Large intestine (tissue), 3 donors: ENCODE data around the gene CHRM1. TPM values are rescaled to one million over a fixed set of nuclear protein-coding genes. Genes with fewer than 3 reads are reported as not detected.

Experiments used
- DNase-seq, 2 donors: peaks; one replicate each; pipeline versions ENCODE4 v3.0.0 to v3.0.0-alpha.2; 2013
- H3K27ac ChIP-seq: one replicate; pipeline ENCODE4 v1.5.1; 2013; ENCODE audit warnings: low read length
- H3K27me3 ChIP-seq: 2 replicates; pipeline ENCODE4 v1.6.1; 2013; ENCODE audit warnings: low read length; ENCODE audit not compliant: control insufficient read depth, insufficient read depth
- H3K36me3 ChIP-seq: 2 replicates; pipeline ENCODE4 v1.6.1; 2013; ENCODE audit warnings: low read length; ENCODE audit not compliant: control insufficient read depth, insufficient read depth
- H3K4me1 ChIP-seq: one replicate; pipeline ENCODE4 v1.6.1; 2013; ENCODE audit warnings: low read length; ENCODE audit not compliant: control insufficient read depth, insufficient read depth
- H3K4me3 ChIP-seq: one replicate; pipeline ENCODE4 v1.5.1; 2013; ENCODE audit warnings: low read length
- H3K9me3 ChIP-seq: one replicate; pipeline ENCODE4 v1.6.1; 2013; ENCODE audit warnings: mild to moderate bottlenecking, low read depth, low read length, moderate library complexity; ENCODE audit not compliant: control insufficient read depth
- WGBS: methylation state at CpG from one replicate; pipeline ENCODE4 v1.1.5; 2013; ENCODE audit warnings: low lambda C conversion rate; ENCODE audit not compliant: insufficient coverage; 5-methylcytosine and 5-hydroxymethylcytosine counted together
- polyA plus RNA-seq: library from polyadenylated mRNA; unstranded; fragments of 120-200 nt; gene quantifications from one replicate; pipeline ENCODE4 v1.2.1, GENCODE V29; 2013

Gene CHRM1
- polyA plus RNA-seq, 1 donor = 1.3 TPM

DNA sequence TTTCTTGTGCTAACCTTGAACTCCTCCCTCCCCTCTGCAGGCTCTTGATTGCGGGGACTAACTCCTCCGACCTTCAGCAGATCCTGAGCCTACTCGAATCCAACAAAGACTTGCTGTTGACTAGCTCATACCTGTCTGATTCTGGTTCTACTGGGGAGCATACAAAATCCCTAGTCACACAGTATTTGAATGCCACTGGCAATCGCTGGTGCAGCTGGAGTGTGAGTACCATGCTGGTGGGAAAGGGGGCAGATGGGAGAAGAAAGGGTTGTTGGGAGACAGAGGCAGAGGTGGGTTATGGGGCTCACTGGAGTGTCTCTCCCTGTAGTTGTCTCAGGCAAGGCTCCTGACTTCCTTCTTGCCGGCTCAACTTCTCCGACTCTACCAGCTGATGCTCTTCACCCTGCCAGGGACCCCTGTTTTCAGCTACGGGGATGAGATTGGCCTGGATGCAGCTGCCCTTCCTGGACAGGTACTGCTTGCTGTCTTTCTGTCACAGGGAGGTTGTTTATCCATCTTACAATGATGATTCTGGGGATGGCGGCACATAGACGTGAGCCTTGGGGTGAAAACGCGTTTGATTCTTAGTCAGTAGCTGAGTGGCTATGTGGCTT lies 35.9 kb downstream of the CHRM1 start:
- DNase-seq = no peak
- Histone ChIP-seq H3K4me1 (peaks cover 63% of the 10 kb centered on the region), H3K9me3 (no peaks in the 10 kb centered on the region), H3K27ac (peak overlapping the region; percentile 9), H3K4me3 (peak overlapping the region; percentile 3), H3K36me3 (peaks cover 71% of the 10 kb centered on the region), H3K27me3 (no peaks in the 10 kb centered on the region)
- WGBS = 100% methylated on average over 1 of the region's 11 CpGs

- Histone ChIP-seq H3K4me3 (peak overlapping the region; percentile 98), H3K27me3 (no peaks in the 10 kb centered on the region), H3K27ac (peak overlapping the region; percentile 100), H3K4me1 (peaks cover 62% of the 10 kb centered on the region), H3K9me3 (no peaks in the 10 kb centered on the region), H3K36me3 (peaks cover 63% of the 10 kb centered on the region)
- WGBS = 71% methylated on average over 1 of the region's 3 CpGs
- no peak for DNase-seq
Measured at GRCh38 chr11:62883673-62884072, 37.5 kb downstream of the CHRM1 start.

- peak; percentile 32 to 69 for DNase-seq
- Histone ChIP-seq H3K4me1 (peaks cover 55% of the 10 kb centered on the region), H3K9me3 (no peaks in the 10 kb centered on the region), H3K27ac (peak overlapping the region; percentile 100), H3K36me3 (peaks cover 56% of the 10 kb centered on the region), H3K27me3 (no peaks in the 10 kb centered on the region), H3K4me3 (peak overlapping the region; percentile 98)
- WGBS = no CpG with 5 or more reads among the region's 5 CpGs
Measured at GRCh38 chr11:62882788-62883501, 38.2 kb downstream of the CHRM1 start.

DNA sequence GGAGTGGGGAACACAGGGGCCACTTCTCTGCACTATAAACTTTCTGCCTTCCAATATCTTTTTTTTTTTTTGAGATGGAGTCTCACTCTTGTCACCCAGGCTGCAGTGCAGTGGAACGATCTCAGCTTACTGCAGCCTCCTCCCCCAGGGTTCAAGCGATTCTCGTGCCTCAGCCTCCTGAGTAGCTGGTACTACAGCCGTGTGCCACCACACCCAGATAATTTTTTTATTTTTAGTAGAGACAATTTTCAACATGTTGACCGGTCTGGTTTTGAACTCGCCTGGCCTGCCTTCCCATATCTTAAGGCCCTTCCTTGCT lies 38.8 kb downstream of the CHRM1 start:
- Histone ChIP-seq H3K4me1 (peaks cover 50% of the 10 kb centered on the region), H3K4me3 (peak overlapping the region; percentile 98), H3K9me3 (no peaks in the 10 kb centered on the region), H3K27me3 (no peaks in the 10 kb centered on the region), H3K36me3 (peaks cover 51% of the 10 kb centered on the region), H3K27ac (peak overlapping the region; percentile 100)
- WGBS = no CpG with 5 or more reads among the region's 6 CpGs
- DNase-seq = no peak

DNA sequence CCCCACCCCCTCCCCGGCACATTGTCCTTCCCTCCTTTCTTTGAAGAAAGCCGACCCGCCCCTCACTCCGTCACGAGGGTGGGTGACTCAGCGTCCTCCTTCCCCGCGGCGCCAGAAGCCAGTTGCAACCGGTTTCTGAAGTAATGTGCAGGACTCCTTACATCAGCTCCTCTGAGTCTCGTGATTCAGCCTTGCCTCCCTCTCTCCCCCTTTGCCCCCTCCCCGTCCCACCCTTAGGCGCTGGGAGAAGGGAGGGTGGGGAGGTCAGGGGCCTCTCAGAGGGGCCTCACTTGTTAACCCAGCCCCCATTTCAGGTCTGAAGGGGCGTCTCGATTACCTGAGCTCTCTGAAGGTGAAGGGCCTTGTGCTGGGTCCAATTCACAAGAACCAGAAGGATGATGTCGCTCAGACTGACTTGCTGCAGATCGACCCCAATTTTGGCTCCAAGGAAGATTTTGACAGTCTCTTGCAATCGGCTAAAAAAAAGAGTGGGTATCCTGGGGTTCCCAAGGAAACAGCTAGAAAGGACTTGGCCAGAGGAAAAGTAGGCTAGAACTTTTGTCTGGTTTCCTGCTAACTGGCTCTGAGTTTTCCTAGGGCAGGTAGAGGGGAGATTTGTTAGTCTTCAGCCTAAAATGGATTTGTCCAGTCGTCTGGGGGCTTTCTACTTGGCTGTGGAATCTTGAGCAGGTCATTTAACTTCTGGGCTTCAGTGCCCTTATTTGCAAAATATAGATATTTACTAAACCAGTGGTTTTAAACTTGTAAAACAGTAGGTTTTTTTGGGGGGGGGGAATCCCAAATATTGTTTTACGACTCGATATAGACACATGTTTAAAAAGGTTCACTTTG lies 39.4 kb downstream of the CHRM1 start:
- H3K4me1 ChIP-seq = peaks cover 45% of the 10 kb centered on the region
- DNase-seq = peak; percentile 95 to 98
- no peaks in the 10 kb centered on the region for H3K9me3 ChIP-seq
- H3K27me3 ChIP-seq = no peaks in the 10 kb centered on the region
- peaks cover 45% of the 10 kb centered on the region for H3K36me3 ChIP-seq
- H3K4me3 ChIP-seq = peak overlapping the region; percentile 98
- WGBS = 10% methylated on average over 2 of the region's 21 CpGs
- H3K27ac ChIP-seq = peak overlapping the region; percentile 100

- peak; percentile 88 to 95 for DNase-seq
- Histone ChIP-seq H3K9me3 (no peaks in the 10 kb centered on the region), H3K4me1 (peaks cover 40% of the 10 kb centered on the region), H3K27me3 (no peaks in the 10 kb centered on the region), H3K27ac (peak within 1 kb of the TSS; percentile 100), H3K4me3 (peak within 1 kb of the TSS; percentile 98), H3K36me3 (peaks cover 37% of the 10 kb centered on the region)
- WGBS = no CpG with 5 or more reads among the region's 69 CpGs
Measured at GRCh38 chr11:62880803-62881578, 40.2 kb downstream of the CHRM1 start, which contains the start of gene SLC3A2. TSS of gene SLC3A2 (plus strand) at chr11:62880896. CDS start at chr11:62881024, 128 bp downstream.

DNA sequence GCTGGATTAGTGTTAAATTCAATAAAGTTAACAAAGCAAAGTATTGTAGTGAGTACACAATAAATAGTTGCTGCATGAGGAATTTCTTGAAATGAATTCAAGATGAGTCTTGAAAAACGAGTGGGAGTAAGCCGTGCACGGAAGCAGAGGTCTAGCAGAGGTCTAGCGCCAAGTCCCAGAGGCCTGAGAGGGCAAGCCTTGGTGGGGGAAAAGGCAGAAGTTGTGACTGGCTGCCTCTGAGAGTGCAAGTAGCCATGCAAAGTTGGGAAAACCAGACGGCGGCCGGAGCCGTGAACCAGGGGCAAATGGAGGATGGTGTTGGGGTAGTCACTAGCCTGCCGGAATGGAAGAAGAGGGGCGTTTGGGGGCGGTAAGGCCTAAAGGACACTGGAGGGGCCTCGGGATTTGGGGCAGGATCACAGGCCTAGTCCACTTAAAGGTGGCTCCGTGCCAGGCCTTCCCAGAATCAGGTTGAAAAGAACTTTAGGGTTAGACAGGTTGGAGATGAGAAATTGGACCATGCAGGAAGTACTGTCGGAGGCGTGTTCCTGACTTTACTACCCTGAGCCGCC lies 40.8 kb downstream of the CHRM1 start:
- peak overlapping the region; percentile 98 for H3K4me3 ChIP-seq
- WGBS = no CpG with 5 or more reads among the region's 16 CpGs
- peaks cover 30% of the 10 kb centered on the region for H3K36me3 ChIP-seq
- peaks cover 36% of the 10 kb centered on the region for H3K4me1 ChIP-seq
- H3K9me3 ChIP-seq = no peaks in the 10 kb centered on the region
- H3K27me3 ChIP-seq = no peaks in the 10 kb centered on the region
- DNase-seq = no peak
- peak overlapping the region; percentile 100 for H3K27ac ChIP-seq

- H3K4me1 ChIP-seq = peaks cover 28% of the 10 kb centered on the region
- WGBS = no CpG with 5 or more reads among the region's 7 CpGs
- H3K27me3 ChIP-seq = no peaks in the 10 kb centered on the region
- H3K27ac ChIP-seq = peak overlapping the region; percentile 100
- DNase-seq = no peak
- H3K36me3 ChIP-seq = peaks cover 21% of the 10 kb centered on the region
- H3K9me3 ChIP-seq = no peaks in the 10 kb centered on the region
- H3K4me3 ChIP-seq = peak overlapping the region; percentile 98
Measured at GRCh38 chr11:62879235-62879978, 41.8 kb downstream of the CHRM1 start.

DNA sequence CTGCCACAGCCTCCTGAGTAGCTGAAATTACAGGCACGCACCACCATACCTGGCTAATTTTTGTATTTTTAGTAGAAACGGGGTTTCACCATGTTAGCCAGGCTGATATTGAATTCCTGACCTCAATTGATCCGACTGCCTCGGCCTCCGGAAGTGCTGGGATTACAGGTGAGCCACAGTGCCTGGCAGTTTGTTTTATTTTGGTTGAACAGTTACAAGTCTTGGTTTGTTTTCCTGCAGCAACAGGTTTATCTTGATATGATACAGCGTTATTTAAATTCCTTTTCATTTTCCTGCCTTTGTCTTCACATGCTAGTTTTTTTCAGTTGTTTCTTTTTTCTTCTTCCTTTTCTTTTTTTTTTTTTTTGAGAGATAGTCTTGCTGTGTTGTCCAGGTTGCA lies 44.5 kb downstream of the CHRM1 start:
- WGBS = 33% methylated on average over 1 of the region's 6 CpGs
- H3K36me3 ChIP-seq = no peaks in the 10 kb centered on the region
- no peak overlapping the region for H3K4me3 ChIP-seq
- H3K9me3 ChIP-seq = no peaks in the 10 kb centered on the region
- no peak overlapping the region for H3K27ac ChIP-seq
- no peaks in the 10 kb centered on the region for H3K27me3 ChIP-seq
- peaks cover 13% of the 10 kb centered on the region for H3K4me1 ChIP-seq
- no peak for DNase-seq
